VCaP (cell line): ENCODE measurements around the gene RAD50.
"Not testable (repeated sequence)": the region's sequence is repeated elsewhere in the genome, so short reads cannot be mapped to it uniquely, and the experiment has no call there.

Experiments used
- H3K27ac ChIP-seq: fragments of 450-650 bp; 2 replicates; pipeline ENCODE4 v1.5.1; 2017
- CTCF ChIP-seq: fragments of 450-650 bp; conservative IDR thresholded peaks from 2 replicates; pipeline ENCODE4 v1.5.1; 2017; ENCODE audit warnings: mild to moderate bottlenecking, moderate library complexity

RAD50 gene

GRCh38 chr5:132690156-132690555 is 133.4 kb downstream of the RAD50 start:
- TF ChIP-seq CTCF: no peak
- no peak overlapping the region for H3K27ac ChIP-seq

- not testable (repeated sequence) for H3K27ac ChIP-seq
These were observed 135.2 kb downstream of the RAD50 start for GRCh38 chr5:132691755-132692631.

GRCh38 chr5:132692632-132692967 is 135.8 kb downstream of the RAD50 start:
- no peak for TF ChIP-seq CTCF

More at GRCh38 chr5:132692632-132692967, 135.8 kb downstream of the RAD50 start:
- no peak overlapping the region for H3K27ac ChIP-seq
